GM18511 (cell line): ENCODE results near the gene IFITM1.
"Not testable (repeated sequence)": the region's sequence is repeated elsewhere in the genome, so short reads cannot be mapped to it uniquely, and the experiment has no call there.

Experiments
- ATAC-seq: cut with Tn5 transposase; IDR thresholded peaks from one replicate; pipeline ENCODE4 v1.9.1; 2021; ENCODE audit warnings: mild to moderate bottlenecking, moderate library complexity; ENCODE audit not compliant: unreplicated experiment

Gene IFITM1

GRCh38 chr11:362642-363442, 49.0 kb downstream of the IFITM1 start:
- no peak for ATAC-seq

GRCh38 chr11:363443-363805, 49.6 kb downstream of the IFITM1 start:
- ATAC-seq: not testable (repeated sequence)

DNA sequence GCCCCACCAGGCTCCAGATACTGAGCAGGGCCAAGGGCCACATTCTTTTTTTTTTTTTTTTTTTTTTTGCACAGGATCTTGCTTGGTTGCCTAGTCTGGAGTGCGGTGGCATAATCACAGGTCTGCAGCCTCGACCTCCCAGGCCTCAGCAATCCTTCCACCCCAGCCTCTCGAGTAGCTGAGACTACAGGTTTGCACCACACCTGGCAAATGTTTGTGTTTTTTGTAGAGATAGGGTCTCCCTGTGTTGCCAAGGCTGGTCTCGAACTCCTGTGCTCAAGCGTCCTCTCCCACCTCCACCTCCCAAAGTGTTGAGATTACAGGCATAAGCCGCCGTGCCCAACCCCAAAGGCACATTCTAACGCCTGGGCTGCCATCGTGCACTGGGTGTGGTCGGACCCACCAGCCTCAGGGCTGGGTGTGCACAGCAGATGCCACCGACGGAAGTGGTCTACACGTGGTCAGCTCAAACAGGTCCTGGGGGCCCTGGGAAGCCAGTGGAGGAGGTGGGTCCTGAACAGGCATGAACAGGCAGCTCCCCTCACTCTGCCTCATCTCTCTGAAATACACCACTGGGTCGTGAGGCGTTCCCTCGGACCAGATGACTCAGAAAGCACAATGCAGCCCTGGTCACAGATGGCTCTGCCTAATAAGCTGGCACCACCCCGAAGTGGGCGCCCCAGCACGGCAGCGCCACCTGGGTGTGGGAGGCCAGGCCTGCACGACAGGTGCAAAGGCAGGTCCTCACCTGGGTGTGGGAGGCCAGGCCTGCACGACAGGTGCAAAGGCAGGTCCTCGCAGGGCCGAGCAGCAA, 50.3 kb downstream of the IFITM1 start:
- no peak for ATAC-seq
